ENCODE measurements around the gene KHDRBS1.

Gene KHDRBS1

DNA sequence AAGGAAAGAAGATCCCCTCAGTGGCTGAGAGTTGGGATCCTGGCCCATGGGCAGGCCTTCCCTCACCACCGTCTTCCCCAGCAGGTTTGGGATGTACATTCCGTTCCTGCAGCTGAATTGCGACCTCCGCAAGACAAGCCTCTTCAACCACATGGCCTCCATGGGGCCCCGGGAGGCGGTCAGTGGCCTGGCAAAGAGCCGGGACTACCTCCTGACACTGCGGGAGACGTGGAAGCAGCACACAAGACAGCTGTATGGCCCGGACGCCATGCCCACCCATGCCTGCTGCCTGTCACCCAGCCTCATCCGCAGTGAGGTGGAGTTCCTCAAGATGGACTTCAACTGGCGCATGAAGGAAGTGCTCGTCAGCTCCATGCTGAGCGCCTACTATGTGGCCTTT lies 77.9 kb downstream of the KHDRBS1 start:
- in situ Hi-C loops (cut with HindIII; ENCODE audit: low pct_ligation_motif_present, low pct_unique_long_range_greater_than_20kb, low sequenced_read_pairs): no loop called here
- DNase-seq: no peak
